ENCODE data around the gene FOXS1.
"Not testable (repeated sequence)": the region's sequence is repeated elsewhere in the genome, so short reads cannot be mapped to it uniquely, and the experiment has no call there.

Gene FOXS1

GRCh38 chr20:31840906-31841816 lies 4.2 kb downstream of the FOXS1 start:
- DNase-seq (ENCODE audit: low read depth in 3 of 3): no peak

- no peak for DNase-seq (ENCODE audit: low read depth in 3 of 3)
These were observed 5.5 kb downstream of the FOXS1 start for GRCh38 chr20:31839782-31840487.

- DNase-seq (ENCODE audit: low read depth in 3 of 3): no peak
These were observed 6.6 kb downstream of the FOXS1 start for GRCh38 chr20:31838646-31839292.

GRCh38 chr20:31837896-31838397 lies 7.5 kb downstream of the FOXS1 start:
- no peak for DNase-seq (ENCODE audit: low read depth in 3 of 3)

- no peak for DNase-seq (ENCODE audit: low read depth in 3 of 3)
These were observed 8.4 kb downstream of the FOXS1 start for GRCh38 chr20:31836853-31837608.

GRCh38 chr20:31835977-31836852 lies 9.2 kb downstream of the FOXS1 start:
- peak in 1 of 3 experiments; percentile 16 for DNase-seq (ENCODE audit: low read depth in 3 of 3)

- DNase-seq (ENCODE audit: low read depth in 3 of 3): no peak
These were observed 9.8 kb downstream of the FOXS1 start for GRCh38 chr20:31835554-31835953.

- no peak for DNase-seq (ENCODE audit: low read depth in 3 of 3)
These were observed 11.4 kb downstream of the FOXS1 start for GRCh38 chr20:31833931-31834521.

GRCh38 chr20:31833130-31833930 lies 12.1 kb downstream of the FOXS1 start:
- peak; percentile 22 to 63 (median 40) for DNase-seq (ENCODE audit: low read depth in 3 of 3)

GRCh38 chr20:31831771-31832306 lies 13.6 kb downstream of the FOXS1 start:
- no peak for DNase-seq (ENCODE audit: low read depth in 3 of 3)

GRCh38 chr20:31831211-31831610 lies 14.2 kb downstream of the FOXS1 start:
- DNase-seq (ENCODE audit: low read depth in 3 of 3): no peak

- DNase-seq (ENCODE audit: low read depth in 3 of 3): no peak
These were observed 14.9 kb downstream of the FOXS1 start for GRCh38 chr20:31830406-31830981.

GRCh38 chr20:31829731-31830130 lies 15.7 kb downstream of the FOXS1 start:
- DNase-seq (ENCODE audit: low read depth in 3 of 3): no peak

GRCh38 chr20:31828016-31828415 lies 17.4 kb downstream of the FOXS1 start:
- not testable (repeated sequence) for DNase-seq (ENCODE audit: low read depth in 3 of 3)

GRCh38 chr20:31827059-31827458 lies 18.3 kb downstream of the FOXS1 start:
- DNase-seq (ENCODE audit: low read depth in 3 of 3): no peak

- DNase-seq (ENCODE audit: low read depth in 3 of 3): no peak
These were observed 19.3 kb downstream of the FOXS1 start for GRCh38 chr20:31826074-31826473.

GRCh38 chr20:31824554-31825313 lies 20.7 kb downstream of the FOXS1 start:
- DNase-seq (ENCODE audit: low read depth in 3 of 3): no peak

GRCh38 chr20:31824125-31824485 lies 21.3 kb downstream of the FOXS1 start:
- DNase-seq (ENCODE audit: low read depth in 3 of 3): no peak
